GM18502 (cell line): ENCODE data around the gene CNTNAP5.

ENCODE experiments used
- ATAC-seq: cut with Tn5 transposase; IDR thresholded peaks from one replicate; pipeline ENCODE4 v1.9.1; 2021; ENCODE audit warnings: mild to moderate bottlenecking; ENCODE audit not compliant: unreplicated experiment, poor library complexity

The CNTNAP5 gene

DNA sequence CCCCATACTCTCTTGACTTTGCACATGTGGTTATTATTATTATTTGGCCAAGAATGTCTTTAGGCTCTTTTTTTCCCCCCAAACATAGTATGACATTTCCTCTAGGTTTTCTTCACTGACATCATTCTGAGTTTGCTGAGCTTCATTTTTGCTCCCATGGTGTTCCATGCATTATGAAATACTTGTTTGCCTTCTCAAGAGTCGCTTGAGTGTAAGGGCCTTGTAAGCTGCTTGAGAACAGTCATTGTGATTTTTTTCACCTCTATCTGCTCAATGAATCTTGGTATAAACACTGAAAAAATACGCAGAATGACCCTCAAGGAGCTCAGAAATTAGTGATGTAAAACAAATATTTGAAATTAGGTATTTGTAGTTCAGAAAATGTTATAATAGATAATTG is 688.9 kb downstream of the CNTNAP5 start:
- no peak for ATAC-seq

DNA sequence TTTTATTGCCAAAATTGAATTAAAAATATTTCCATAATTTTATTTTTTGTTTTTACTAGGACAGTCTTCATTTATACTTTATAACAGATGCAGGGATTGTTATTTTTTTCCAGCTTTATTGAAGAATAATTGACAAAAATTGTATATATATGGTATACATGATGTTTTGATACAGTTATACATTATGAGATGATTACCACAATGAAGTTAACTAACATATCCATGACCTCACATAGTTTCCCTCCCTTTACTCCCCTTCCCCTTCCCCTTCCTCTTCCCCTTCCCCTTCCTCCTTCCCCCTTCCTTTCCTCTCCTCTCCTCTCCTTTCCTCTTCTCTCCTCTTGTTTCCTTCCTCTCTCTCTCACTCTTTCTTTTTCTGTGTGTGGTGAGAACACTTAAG is 700.1 kb downstream of the CNTNAP5 start:
- no peak for ATAC-seq

DNA sequence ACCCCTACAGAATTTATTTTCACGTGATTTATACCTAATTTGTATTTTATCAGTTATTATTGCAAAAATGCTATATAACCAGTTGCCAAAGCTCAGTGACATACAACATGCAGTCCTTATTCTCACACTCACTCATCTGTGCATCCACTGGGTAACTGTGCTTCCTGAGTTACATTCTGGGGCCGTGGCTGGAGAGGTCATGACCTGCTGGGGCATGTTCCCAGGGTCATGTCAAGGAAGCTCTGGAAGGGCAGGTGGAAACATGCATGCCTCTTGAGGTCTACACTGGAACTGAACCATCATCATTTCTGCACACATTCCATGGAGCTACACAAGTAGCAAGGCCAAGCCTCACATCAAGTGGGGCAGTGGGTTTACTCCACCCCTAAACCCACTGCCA is 715.5 kb downstream of the CNTNAP5 start:
- ATAC-seq: no peak

DNA sequence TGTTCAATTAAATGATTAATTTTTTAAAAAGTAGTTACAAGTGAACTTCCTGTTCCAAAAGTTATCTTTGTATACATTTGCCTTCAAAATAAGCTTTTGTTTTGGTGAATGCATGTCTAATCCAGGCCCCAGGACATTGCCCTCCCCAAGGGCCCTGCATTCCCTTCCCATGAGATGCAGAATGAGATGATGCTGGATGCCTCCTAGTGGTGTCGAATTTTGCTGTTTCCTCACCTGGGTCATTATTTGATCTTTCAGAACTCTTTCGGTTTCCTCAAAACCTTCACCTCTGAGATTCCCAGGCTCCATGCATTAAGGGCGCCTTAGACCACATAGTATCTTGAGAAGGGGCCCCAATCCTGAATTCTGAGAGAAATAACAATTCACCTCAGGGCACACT is 728.8 kb downstream of the CNTNAP5 start:
- no peak for ATAC-seq

DNA sequence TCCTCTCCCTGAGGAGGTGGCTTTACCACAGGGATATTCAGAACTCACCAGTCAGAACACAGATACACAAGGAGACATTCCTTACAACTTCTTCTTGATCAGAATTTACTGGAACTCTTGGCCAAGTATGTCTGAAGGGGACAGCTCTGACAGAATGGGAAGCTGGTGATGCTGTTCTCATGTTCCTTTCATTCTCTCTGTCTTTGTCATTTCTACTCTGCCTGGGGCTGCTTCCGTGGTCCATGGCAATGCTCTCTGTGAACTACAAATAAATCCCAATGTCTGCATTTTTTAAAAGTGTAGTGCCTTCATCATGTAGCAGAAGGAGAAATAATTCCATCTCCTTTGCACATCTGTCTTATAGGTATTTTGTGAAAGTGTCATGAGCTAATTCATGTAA is 730.3 kb downstream of the CNTNAP5 start:
- ATAC-seq: no peak

DNA sequence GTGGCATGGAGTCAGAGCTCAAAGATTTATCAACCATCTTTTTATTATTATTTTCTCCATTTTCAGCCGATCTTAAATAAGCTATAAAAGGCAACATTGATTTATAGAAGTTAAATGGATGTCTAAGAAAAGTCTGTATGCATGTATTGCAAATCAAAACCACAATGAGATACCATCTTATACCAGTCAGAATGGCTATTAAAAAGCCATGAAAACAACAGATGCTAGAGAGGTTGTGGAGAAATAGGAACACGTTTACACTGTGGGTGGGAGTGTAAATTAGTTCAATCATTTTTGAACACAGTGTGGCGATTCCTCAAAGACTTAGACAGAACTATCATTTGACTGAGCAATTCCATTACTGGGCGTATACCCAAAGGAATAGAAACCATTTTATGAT is 731.0 kb downstream of the CNTNAP5 start:
- ATAC-seq: no peak

DNA sequence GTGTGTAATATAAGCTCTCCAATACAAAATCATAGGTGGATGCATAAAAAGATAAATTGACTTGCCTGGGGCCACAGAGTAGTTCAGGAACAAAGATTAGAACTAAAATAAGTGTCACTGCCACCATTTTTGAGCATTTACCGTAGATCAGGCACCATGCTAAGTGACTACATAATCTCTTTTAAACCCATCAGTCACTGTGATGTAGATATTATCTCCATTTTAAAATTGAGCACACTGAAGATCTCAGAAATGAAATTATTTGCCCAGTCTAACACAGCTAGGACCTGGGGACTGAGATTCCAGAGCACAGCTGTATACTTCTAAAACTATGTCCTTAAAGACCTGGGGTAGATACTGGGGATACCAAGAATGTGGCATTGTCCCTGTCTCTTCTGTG is 737.3 kb downstream of the CNTNAP5 start:
- ATAC-seq: no peak

DNA sequence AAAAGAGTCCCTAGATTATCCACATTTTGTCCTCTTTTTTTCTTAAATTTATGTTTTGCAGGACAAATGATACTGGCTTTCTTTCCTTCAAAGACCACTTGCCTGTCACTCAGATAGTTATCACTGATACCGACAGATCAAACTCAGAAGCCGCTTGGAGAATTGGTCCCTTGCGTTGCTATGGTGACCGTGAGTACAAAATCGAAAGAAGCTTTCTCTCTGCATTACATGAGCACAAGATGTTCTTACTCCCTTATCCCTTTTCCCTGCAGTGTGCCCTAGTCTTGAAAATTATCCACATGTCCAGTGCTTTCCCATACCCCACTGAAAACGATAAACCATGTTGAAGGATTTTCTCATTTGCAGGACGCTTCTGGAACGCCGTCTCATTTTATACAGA is 738.5 kb downstream of the CNTNAP5 start:
- ATAC-seq: no peak

DNA sequence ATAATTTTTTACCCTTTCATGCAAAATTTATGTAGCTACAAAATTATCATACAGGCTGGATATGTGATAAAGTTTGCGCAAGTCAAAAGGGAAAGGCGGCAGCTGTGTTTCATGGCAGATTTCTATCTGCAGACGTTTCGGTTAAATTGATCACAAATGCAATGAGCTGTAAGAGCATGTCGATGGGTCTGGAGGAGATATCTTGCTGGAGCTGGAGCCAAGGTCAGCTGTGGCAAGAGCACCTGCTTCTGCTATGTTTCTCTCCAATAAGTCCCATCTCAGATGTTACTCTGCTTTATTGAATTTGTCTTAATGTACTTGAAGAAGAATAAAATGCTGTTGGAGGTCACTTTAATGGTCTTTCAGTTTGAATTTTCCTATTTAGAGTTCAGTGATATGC is 749.7 kb downstream of the CNTNAP5 start:
- ATAC-seq: no peak

DNA sequence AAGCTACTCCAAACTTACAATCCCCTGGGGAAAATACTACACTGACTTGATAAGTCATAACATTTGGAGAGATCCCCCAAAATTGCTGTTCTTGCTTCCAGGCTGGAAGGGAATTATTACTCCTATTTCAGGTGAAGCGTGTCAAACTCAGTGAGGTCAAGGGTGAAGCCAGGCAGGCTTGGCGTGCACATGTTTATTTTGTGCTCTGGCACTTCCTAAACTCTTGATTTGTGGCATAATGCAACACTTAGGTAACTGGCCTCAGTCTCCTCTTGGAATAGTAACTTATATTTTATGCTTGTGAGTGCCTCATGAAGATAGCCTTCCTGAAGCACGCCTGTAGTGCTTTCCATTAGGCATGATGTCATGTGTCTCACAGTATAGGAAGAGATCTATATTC is 751.2 kb downstream of the CNTNAP5 start:
- no peak for ATAC-seq

DNA sequence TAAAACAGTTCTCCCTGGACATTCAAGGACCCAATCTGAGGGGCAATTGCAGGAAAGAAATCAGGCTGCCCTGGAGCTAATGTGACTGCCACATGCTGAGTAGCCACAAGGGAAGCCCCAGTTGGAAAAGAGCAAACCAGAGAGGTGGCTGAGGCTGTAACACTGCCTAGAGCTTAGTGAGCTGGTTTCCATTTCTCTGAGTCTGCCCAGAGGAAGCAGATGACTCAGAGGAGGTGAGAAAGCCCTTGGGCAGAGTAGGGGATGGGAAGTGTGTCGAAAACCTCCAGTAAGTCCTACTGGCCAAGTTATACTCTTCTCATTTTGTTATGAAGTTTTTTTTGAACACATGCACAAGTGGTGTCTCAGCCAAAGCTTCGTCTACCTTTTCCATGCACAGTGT is 753.0 kb downstream of the CNTNAP5 start:
- no peak for ATAC-seq

DNA sequence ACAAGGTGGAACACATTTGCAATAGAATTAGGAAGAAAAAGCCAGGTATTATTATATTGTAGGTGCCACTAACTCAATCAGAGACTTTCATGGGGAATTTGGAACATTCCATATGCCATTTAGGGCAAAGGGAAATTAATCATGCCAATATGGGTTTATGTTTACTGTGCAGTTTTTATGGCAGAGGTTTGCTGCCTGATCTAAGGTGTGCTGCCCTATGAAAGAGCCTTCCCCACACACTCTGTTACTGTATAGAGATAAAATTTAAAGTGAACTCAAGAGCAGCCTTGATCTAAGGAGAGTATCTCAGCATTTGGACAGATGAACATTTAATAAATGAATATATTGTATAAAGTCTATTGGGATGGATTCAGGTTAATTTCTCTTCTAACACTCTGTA is 771.6 kb downstream of the CNTNAP5 start:
- no peak for ATAC-seq

DNA sequence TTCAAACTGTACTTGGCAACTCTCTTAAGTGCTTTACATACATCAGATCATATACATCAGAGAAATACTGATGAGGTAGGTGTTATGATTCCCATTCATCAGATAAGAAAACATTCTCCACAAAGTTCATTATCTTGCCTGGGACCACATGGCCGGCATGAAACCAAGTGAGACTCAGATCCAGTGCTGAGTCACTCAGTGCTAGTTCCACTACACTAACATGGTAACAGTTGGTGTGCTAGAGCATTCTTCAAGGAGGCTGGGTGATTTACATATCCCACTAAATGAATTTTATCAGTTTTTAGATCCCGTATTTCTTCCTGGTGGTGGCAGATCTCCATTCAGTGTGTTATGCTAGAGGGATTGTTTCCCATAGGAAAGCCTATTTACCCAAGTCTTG is 772.0 kb downstream of the CNTNAP5 start:
- no peak for ATAC-seq

DNA sequence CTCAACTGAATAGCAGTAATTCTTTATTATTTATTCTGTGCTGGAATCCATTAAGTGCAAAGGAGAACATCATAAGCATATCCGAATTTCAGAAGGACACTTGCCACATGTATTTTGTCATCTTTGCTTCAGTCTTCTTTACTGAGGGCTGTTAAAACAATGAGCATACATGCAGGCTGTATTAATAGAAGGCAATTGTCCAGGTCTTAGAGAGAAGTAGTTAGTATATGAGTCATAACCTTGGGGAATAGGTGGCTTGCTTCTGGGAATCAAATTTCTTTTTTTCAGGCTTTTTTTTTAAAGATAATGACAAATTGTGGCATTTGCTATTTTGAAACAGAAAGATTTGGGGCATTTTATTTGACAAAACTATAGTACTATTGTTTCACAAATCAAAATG is 773.5 kb downstream of the CNTNAP5 start:
- no peak for ATAC-seq

DNA sequence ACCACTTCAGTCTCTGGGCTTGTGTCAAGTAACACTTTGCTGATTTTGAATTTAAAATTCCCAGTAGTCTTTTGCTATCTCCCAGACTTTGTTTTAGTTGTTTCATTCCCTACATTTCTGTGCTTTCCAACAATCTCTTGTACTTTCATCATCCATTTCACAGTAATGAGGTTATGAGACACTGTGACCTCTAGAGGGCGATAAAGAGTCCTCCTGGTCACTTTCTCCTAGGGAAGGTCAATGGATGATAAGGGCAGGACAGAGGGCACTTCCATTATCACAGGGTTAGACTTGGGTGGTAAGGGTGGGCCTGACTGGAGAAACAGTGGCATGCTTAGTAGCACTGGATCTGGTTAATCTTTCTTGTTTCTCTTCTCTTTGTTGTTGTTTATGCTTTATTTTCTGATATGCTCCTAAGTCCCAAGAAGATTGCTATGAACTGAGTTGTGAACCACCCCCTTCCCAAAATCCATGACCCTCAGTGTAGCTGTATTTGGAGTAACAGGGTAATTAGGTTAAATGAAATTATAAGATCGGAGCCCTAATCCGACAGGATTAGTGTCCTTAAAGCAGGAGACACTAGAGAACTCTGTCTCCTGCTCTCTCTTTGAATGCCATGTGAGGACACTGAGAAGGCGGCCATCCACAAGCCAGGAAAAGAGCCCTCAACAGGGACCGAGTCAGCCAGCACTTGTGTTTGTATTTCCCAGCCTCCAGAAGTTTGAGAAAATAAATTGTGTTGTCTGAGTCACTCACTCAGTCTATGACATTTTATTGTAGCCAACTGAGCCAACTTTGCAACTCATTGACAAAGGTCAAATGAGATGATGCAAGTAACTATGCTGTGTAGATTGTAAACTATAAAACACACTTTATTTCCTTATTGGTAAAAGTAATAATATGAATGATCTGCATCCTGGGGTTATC is 779.2 kb downstream of the CNTNAP5 start:
- no peak for ATAC-seq

DNA sequence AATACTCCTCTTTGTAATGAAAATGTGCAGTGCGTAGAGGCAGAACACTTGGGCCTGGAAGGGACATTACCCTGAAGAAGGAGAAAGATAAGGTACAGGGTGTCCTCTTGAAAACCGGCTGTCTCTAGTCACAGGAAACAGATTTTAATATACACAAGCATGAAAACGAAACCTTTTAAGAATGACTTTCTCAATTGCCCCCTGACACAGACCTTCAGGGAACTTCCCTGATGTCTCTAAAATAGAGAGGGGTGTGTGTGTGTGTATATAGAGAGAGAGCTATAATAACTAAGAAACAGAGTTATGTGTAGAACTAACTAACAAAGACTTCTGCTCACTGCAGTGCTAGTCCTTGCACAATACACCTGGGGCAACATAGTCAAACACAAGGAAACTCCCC is 780.0 kb downstream of the CNTNAP5 start:
- ATAC-seq: peak; percentile 81

DNA sequence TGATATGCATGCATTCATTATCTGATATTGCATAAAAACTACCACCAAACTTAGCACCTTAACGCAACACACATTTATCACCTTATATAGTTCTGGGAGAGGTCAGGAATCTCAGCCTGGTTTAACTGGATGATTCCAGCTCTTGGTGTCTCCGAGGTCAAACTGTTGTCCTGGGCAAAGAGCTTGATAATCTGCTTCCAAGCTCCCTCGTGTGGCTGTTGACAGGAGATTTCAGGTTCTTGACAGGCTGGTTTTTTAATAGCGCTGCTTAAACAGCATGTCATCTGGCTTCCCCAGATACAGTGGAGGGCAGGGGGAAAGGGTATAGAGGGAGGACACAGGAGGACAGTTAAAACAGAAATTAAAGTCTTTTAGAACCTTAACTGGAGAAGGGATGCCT is 785.0 kb downstream of the CNTNAP5 start:
- no peak for ATAC-seq

DNA sequence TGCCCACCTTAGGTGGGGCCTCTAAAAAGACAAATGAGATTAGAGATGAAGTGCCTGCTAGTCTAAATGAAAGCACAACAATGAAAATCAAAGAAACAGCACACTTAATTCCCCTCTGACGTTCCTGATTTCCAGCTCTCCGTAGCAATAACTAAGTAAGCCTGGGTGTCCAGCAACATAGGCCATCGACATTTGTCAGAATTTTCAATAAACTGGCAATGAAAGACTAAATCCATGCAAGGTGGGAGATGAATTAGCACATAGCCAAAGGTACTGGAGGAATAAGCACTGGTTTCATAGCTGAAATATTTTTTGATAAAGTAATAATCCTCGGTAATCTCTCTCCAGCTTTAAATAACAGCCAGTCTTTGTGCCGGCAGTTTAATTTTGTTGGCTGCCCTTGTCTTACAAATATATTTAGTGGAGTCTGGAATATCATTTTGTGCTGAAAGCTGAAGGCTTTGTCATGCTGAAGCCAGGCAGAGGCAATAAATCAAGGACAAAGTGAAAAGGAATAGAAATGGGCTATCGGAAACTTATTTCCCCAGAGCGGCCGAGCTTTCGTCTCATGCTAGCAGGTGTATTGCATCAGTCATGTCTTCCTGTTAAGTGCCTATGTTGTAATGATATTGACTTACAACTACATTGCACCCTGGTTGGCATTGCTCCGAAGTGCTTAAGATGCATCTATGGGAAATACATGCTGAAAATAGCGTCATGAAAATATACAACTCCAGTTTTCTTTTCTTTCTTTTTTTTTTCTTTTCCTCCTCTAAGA is 790.1 kb downstream of the CNTNAP5 start:
- ATAC-seq: no peak

DNA sequence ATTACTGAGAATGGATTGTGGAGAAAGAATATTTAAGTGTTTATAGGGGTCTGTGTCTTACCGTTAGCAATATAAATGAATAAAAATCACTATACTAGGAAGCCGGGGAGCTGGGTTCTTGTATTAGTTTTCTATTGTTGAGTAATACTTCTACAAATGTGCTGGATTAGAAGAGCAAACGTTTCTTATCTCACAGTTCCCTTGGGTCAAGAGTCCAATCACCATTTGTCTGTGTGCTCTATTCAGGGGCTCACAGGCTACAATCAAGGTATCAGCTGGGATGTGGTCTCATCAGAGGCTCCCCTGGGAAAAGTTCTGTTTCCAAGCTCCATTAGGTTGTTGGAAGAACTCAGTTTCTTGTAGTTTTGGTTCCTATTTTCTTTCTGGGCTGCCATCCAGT is 790.9 kb downstream of the CNTNAP5 start:
- no peak for ATAC-seq

DNA sequence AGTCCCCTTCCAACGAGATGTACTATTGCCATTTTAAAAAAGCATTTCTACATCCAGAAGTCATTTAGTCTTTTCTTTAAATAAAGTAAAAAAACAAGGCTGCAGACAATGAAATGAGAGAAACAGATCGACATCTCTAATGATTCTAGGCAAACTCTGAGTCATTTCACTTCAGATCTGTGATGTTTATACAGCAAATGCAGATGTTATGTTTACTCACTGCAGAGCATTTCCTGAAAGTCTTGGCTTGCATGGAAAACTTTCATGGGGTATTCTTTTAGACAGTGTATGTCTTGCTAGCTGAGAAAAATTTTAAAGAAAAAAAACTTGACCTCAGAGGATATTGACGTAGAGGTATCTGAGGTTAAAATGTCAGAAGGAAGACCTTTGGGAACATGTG is 797.4 kb downstream of the CNTNAP5 start:
- ATAC-seq: no peak

DNA sequence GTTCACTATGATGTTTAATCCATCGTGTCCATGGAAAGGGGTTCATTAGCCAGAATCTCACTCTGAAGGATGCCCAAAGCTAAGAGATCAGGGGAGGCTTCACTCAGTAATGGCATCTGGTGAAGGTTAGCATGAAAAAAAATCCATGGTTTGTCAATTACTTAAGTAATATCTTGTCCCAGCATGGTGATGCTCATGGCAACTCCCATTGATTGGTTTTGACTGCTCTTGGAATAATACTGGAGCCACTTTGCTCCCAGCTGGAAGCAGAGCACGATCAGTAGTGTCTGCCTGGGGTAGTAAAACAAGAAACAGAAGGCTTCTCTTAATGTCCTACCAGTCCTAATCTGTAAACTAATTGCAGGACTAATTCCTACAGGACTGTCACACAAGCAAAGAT is 799.4 kb downstream of the CNTNAP5 start:
- no peak for ATAC-seq

DNA sequence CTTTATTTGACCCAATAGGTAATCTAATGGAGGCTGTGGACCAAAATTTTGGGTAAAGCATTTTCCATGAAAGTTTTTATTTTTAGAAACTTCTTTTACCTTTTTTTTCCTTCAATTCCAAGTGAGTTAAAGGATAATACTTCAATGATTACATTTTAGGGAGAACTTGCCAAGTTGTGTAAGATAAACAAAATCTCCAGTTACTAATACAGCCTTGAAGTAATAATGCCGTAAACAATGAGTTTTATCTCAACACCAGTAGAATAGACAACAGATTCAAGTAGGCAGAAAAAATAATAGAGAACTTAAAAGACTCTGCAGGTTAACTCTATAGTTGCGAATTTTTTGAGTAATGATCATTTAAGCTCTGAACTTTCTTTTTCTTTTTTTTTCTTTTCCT is 807.4 kb downstream of the CNTNAP5 start:
- ATAC-seq: no peak
